ENCODE measurements around the gene ZNF547. TPM values are rescaled to one million over a fixed set of nuclear protein-coding genes. Genes with fewer than 3 reads are reported as not detected.

Gene ZNF547
- 1 to 10 TPM; 3.8 to 3.9 TPM for total RNA-seq

DNA sequence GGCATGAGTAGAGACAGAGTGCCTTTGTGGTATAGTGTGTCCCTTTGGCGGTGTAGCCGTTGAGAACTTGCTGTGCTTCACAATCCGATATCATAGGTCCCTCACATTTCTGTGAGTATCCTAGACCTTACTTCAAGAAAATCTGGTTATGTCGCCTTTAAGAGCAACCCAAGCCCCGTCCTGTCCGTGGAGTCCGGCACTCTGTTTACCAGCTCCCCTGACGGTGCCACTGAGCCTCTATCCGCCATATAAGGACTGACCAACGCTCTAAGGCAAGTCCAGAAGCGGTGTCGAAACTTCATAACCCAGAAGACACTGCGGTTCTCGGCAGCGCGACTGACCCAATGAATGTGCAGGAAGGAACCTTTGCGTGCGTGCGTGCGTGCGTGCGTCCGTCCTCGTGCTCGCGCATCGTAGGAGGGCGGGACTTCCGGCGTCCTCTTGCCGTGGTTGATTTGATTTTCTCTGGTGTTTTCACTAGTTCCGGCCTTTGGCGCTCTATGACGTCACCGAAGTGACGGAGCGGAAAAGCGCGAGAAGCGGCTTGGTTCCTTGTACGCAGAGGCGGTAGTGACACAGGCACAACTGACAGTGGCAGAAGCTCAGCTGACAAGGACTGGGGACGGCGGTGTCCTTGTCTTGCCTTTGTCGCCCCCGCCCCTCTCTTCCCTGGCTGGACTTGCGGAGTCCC lies at the start of gene ZNF547, which contains the start of gene TRAPPC2B:
Gene ZNF547 (plus strand): TSS at position 555 of the 691 bp plus-strand sequence. CDS start 5,005 bp downstream, outside the sequence.
Gene TRAPPC2B (plus strand): TSS at position 555 of the 691 bp plus-strand sequence. CDS start 1,283 bp downstream, outside the sequence.

DNA sequence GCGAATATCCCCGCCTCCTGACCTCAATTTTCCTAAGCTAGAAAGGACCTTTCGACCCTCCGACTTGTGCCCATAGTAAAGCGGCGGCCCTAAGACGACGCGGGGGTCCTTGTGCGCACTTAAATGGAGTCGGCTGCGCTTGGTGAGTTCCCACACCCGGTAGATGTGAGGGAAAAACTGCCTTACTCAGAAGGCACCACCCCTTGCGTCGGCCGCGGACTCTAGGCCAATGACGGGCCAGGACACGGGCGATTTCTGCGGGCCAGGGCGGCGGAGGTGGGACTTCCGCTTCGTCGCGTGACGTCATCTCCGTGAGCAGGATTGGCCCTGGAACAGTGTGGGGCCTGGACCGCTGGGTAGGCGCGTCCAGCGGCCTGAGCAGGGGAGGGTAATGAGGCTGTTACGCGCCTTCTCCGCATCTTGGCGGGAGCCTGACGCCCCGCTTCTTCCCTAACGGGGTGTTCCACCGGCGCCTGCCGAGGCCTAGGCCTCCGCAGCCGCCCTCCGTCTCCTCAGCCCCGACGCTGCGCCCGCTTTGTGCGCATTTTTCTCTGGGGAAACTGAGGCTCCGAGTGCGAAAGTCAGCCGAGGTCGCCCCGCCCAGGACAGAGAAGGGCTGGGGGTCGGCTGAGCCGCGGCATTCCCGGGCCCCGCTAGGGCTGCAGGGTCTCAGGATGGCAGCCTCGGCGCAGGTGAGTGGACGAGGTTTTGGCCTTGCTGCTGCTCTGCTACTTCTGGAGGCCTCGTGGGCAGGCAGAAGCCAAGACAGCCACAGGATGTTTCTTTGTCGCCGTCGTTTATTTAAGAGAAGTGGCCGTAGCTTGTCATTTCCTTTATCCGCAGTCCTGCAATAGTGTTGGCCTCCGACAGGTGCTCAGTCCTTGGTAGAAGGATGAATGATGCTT lies 42.9 kb upstream of the ZNF547 start, which contains the start of gene ZNF543:
Gene ZNF543 (plus strand): TSS at position 293 of the 905 bp plus-strand sequence. CDS start 382 bp downstream, at position 675.

DNA sequence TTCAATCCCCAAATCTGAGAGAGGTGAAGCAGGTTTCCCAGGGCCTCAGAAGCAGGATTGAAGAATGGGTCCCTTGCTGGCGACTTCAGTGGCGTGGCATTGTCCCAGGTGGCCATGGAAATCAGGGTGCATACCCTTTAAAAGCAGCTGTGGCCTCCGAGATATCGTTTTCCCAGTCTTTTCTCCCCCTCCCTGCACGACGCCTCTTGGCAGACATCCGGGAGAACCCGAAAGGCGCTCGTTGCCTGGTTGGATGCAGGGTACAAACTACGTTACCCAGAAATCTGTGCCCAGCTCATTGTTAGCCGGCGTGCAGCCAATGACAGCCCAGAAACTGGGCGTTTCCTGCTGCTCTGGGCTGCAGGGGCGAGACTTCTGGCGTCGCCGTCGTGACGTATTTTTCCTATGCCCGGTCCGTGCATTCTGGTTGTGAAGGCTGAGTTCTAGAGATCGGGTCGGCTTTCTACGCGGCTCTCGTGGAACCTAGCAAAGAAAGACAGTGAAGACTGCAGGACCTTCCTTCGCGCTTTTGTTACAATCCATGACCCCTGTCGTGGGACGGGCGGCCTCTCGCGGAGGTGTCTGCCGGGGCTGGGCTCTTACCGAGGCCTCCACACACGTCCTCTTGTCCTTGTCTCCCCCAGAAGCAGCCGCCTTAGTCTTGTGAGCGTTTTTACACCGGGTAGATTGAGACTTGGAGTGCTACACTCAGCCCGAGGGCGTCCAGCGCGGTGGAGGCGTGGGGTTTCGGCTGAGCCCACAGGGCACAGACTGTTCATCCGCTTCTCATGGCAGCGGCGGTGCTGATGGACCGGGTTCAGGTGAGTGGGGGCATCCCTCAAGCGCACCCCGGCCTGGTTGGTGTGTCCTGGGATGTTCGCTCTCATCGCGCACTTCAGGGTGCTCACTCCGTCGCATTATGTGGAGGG lies 12.2 kb upstream of the ZNF547 start, which contains the start of gene ZNF304:
Gene ZNF304 (plus strand): TSS at position 395 of the 929 bp plus-strand sequence. CDS start 394 bp downstream, at position 789.

DNA sequence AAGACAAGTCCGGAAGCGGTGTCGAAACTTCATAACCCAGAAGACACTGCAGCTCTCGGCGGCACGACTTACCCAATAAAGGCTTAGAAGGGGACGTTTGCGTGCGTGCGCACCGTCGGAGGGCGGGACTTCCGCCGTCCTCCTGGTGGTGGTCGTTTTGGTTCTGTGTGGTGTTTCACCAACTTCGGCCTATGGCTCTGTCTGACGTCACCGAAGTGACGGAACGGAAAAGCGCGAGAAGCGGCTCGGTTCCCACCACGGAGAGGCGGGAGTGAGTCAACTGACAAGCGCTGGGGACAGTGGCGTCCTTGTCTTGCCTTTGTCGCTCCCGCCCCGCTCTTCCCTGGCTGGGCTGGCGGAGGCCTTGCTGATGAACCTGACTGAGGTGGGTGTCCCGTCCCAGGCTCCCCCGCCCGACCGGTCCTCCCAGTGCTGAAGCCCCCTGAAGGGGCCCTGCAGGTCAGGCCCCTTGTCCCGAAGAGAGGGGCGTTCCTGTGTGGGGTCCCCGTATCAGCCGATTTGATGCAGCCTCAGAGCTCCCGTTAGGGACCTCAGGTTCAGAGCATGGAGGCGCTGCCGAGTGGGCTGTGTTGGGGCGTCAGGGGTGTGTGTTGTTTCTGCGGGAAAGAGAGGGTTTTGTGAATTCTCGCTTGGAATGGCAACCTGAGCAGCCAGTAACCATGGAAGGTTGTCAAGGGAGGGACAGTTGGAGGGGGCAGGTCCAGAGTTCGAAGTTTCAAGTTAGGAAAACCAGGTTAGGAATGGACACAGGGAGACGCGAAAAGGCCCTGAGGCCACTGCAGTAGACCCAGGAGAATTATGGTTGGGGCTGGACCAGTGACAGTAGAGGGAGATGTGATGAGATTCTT lies 26.6 kb downstream of the ZNF547 start, which contains the start of gene ZNF548:
Gene ZNF548 (plus strand): TSS at position 125 of the 869 bp plus-strand sequence. CDS start 246 bp downstream, at position 371.

DNA sequence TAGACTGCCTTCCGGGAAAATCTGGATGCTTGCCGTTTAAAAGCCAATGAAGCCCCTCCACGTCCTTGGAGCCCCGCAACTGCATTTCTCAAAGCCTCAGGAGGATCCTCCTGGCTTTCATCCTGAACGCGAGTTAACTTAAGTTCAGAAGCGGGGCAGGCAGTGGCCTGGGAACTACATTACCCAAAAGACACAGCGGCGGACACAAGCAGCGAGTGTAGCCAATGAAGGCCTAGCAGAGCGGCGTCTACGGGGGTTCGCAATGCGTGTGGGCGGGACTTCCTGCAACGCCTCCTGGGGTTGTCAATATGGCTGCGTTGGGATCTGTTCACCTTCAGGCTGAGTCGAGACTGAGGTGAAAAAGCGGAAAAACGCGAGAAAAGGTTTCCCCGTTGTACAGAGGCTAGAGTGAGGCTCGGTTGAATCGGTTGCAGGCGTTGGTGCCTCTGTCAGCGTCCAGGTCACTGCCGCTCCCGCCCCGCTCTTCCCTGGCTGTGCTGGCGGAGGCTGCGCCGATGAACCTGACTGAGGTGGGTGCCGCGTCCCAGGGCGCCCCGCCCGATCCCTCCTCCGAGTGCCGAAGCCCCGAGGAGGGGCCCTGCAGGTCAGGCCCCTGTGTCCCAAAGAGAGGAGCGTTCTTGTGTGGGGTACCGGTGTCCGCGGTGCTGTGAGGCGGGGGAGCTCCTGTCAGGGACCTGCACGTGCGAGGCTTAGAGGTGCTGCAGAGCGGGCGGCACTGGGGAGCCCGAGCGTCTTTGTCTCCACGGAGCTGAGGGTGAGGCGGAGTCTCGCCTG lies 47.7 kb downstream of the ZNF547 start, which contains the start of gene ZNF17:
Gene ZNF17 (plus strand): TSS at position 285 of the 795 bp plus-strand sequence. CDS start 2,455 bp downstream, outside the sequence.

Other genes starting within 250 kb of the ZNF547 start
- not detected for gene USP29, start 243.6 kb upstream of the ZNF547 start, total RNA-seq
- not detected for gene ZIM3, start 218.3 kb upstream of the ZNF547 start, total RNA-seq
- not detected for gene DUXA, start 196.1 kb upstream of the ZNF547 start, total RNA-seq
- gene ZNF264, start 172.1 kb upstream of the ZNF547 start, total RNA-seq: 10 to 100 TPM; 41.3 to 41.9 TPM
- gene AURKC, start 132.5 kb upstream of the ZNF547 start, total RNA-seq: under 1 TPM; 0.41 to 0.83 TPM
- 10 to 100 TPM; 10.4 to 11.7 TPM for gene ZNF805, start 122.9 kb upstream of the ZNF547 start, total RNA-seq
- 10 to 100 TPM; 39.4 to 45.1 TPM for gene ZNF460, start 83.1 kb upstream of the ZNF547 start, total RNA-seq
- gene ZNF543, start 43.1 kb upstream of the ZNF547 start, total RNA-seq: 1 to 10 TPM; 7.7 to 7.8 TPM
- 1 to 10 TPM; 8.7 to 9.3 TPM for gene ZNF304, start 12.3 kb upstream of the ZNF547 start, total RNA-seq
- gene TRAPPC2B, start within 50 bp of the ZNF547 start, total RNA-seq: 10 to 100 TPM in 1 of 2 experiments, 1 to 10 TPM in 1; 9.5 to 10.7 TPM
- 10 to 100 TPM; 40.7 to 42.4 TPM for gene ZNF548, start 26.3 kb downstream of the ZNF547 start, total RNA-seq
- 10 to 100 TPM; 13.0 to 14.3 TPM for gene ZNF17, start 47.6 kb downstream of the ZNF547 start, total RNA-seq
- 10 to 100 TPM; 14.1 to 14.7 TPM for gene ZNF749, start 71.8 kb downstream of the ZNF547 start, total RNA-seq
- gene VN1R1, start 93.6 kb downstream of the ZNF547 start, total RNA-seq: under 1 TPM; 0.18 to 0.29 TPM
- 10 to 100 TPM; 10.9 to 11.4 TPM for gene ZNF772, start 114.0 kb downstream of the ZNF547 start, total RNA-seq
- 10 to 100 TPM; 10.8 to 12.6 TPM for gene ZNF419, start 124.2 kb downstream of the ZNF547 start, total RNA-seq
- gene ZNF773, start 136.4 kb downstream of the ZNF547 start, total RNA-seq: 10 to 100 TPM; 11.1 to 11.6 TPM
- 1 to 10 TPM; 9.5 to 9.8 TPM for gene ZNF549, start 163.8 kb downstream of the ZNF547 start, total RNA-seq
- gene ZNF550, start 196.3 kb downstream of the ZNF547 start, total RNA-seq: 10 to 100 TPM; 15.8 TPM
- gene ZNF416, start 215.4 kb downstream of the ZNF547 start, total RNA-seq: 1 to 10 TPM; 7.4 to 8.5 TPM
- 1 to 10 TPM; 8.0 to 9.4 TPM for gene ZIK1, start 220.6 kb downstream of the ZNF547 start, total RNA-seq
- gene ZNF530, start 236.3 kb downstream of the ZNF547 start, total RNA-seq: 1 to 10 TPM; 7.6 to 8.2 TPM

Data from activated naive CD4-positive, alpha-beta T cell treated with anti-CD3 and anti-CD28 coated beads, Interleukin-2, amount 10 ng/mL, durations not matched to agents 5 hours and 36 hours (primary cell).